GM19438 (cell line): ENCODE data around the gene TMEM258.

Experiments used
- ATAC-seq: cut with Tn5 transposase; IDR thresholded peaks from one replicate; pipeline ENCODE4 v1.9.1; 2021; ENCODE audit warnings: low read depth; ENCODE audit not compliant: unreplicated experiment

The TMEM258 gene

GRCh38 chr11:61797263-61797944, 5.0 kb upstream of the TMEM258 start:
- ATAC-seq: no peak

- no peak for ATAC-seq
Measured at GRCh38 chr11:61795876-61796526, 3.6 kb upstream of the TMEM258 start.

GRCh38 chr11:61795459-61795858, 3.1 kb upstream of the TMEM258 start:
- ATAC-seq: no peak

GRCh38 chr11:61794579-61794978, 2.2 kb upstream of the TMEM258 start:
- no peak for ATAC-seq

DNA sequence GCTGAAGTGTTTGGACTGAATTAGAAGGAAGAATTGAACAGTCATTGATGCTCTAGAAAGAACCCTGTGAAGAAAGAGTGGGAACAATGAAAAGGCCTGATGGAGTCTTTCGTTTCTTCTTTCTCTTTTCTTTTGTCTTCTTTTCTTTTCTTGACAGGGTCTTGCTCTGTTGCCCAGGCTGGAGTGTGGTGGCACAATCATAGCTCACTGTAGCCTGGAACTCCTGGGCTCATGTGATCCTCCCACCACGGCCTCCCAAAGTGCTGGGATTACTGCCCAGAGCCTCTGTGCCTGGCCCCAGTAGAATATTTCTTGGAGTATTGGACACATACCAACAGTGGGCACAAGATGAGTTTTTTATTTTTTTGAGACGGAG, 1.4 kb upstream of the TMEM258 start:
- no peak for ATAC-seq

- peak; percentile 22 for ATAC-seq
Measured at GRCh38 chr11:61793083-61793828, 857 bp upstream of the TMEM258 start.

GRCh38 chr11:61791737-61792309, 576 bp downstream of the TMEM258 start:
- no peak for ATAC-seq

- no peak for ATAC-seq
Measured at GRCh38 chr11:61787928-61788491, 4.4 kb downstream of the TMEM258 start.

DNA sequence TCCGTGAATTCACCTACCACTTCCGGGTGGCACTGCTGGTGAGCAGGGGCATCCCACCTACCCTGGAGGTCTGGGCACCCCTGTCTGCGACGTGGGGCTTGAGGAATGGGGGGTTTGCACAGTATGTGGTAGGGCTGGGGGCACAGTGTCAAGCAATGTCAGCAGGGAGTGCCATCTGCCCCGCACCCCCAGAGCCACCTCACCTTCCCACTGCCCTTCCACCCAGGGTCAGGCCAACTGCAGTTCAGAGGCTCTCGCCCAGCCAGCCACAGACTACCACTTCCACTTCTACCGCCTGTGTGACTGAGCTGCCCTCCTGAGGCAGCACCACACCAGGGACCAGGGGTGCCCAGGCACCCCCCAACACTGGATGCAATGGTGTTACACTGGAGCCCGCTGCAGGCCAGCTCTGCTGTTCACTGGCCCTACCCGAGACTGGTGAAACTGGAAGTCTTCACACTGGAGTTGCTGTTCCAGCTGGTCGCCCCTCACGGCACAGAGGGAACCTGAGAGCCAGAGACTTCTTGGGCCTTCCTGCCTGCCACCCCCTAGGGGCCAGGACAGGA, 6.5 kb downstream of the TMEM258 start:
- no peak for ATAC-seq

- no peak for ATAC-seq
Measured at GRCh38 chr11:61784506-61784805, 7.9 kb downstream of the TMEM258 start.

DNA sequence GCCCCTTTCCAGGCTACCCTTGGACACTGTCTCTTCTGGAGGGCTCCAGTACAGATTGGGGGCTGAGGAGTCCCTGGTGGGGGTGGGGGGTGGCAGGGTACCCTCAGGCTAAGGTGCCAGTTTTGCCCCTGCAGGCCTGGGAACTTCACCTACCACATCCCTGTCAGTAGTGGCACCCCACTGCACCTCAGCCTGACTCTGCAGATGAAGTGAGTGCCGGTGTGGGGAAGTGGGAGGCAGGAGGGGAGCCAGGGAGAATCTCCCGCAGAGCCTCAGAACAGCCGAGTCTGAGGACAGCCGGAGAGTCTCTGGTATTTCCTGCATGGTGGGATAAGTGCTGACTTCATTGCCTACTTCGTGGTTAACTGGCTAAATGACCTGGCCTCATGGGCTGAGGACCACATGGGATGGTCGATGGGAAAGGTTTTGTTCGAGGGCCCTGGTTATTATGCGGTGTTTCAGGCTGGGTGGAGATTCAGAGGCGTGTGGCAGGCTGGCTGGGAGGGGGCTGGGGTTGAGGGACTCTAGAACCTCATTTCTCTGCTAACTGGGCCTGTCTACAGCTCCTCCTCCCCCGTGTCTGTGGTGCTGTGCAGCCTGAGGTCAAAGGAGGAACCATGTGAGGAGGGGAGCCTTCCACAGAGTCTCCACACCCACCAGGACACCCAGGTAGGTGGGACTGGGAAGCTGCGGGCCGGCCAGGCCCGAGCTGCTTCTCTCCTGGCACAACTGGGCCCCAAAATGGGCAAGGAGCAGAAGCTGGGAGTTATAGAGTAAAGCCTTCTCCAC, 8.5 kb downstream of the TMEM258 start:
- ATAC-seq: no peak

- ATAC-seq: no peak
Measured at GRCh38 chr11:61782841-61783240, 9.6 kb downstream of the TMEM258 start.

DNA sequence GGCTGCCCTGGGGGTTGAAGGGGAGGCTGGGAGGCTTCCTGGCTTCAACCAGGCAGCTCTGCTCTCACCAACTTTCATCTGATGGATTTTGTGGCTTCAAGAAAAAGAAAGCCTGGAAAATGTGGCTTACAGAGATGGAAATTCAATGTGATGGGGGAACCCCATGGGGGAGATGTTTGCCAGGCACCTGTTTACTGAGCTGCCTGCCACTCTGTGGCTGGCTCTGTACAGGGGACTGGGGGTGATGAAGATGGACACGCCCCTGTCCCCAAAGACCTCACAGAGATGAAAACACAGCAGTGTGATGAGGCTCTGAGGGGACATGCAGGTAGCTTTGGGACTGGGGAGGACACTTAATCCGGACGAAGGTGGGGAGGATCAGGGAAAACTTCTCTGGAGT, 10.1 kb downstream of the TMEM258 start:
- no peak for ATAC-seq

DNA sequence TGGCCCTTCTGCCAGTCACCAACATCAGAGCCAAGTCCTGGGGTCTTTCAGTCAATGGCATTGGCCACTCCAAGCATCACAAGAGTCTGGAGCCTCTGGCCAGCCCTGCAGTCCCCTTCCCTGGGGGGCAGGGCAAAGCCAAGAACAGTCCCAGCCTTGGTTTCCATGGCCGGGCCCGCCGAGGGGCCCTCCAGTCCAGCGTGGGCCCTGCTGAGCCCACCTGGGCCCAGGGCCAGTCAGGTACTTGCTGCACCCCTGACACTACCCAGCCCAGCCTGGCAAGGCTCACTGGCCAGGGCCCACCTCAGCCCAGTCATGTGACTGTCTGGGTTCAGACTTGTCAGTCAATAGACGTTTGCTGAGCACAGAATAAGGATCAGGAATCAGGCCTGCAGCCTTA, 10.8 kb downstream of the TMEM258 start:
- ATAC-seq: no peak

DNA sequence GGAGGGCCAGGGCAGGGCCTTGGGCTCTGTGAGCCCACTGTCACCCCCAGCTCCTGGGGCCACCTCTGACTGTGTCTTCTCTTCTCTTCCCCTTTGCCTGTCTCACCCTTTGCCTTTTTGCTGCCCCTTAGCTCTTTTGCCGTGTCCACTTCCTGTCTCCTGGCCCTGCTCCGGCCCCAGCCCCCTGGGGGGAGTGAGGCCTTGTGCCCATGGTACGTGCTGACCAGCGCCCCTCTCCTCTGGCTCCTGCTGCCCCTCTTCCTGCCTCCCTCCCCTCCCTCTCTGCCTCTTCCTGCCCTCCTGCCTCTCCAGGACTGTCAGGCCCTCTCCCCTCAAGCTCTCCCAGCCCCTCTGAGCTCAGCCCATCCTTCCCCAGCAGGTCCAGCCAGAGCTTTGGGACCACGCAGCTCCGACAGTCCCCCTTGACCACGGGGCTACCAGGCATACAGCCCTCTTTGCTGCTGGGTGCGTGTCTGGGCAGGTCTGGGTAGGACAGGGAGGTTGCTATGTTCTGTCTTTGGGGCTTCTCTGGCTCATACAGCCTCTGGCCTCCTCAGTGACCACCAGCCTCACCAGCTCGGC, 11.7 kb downstream of the TMEM258 start:
- ATAC-seq: no peak

- no peak for ATAC-seq
Measured at GRCh38 chr11:61779666-61780525, 12.5 kb downstream of the TMEM258 start.

GRCh38 chr11:61778920-61779650, 13.3 kb downstream of the TMEM258 start:
- no peak for ATAC-seq

GRCh38 chr11:61778357-61778886, 14.0 kb downstream of the TMEM258 start:
- no peak for ATAC-seq
